Stimulated activated effector memory CD8-positive, alpha-beta T cell treated with anti-CD3 and anti-CD28 coated beads, Interleukin-12 subunit alpha, Interleukin-12 subunit beta, amount 100 ng/mL, for 72 hours (primary cell): ENCODE results near the gene SLC6A5.

Experiments used
- ATAC-seq: fragments of 150-1000 bp; cut with Tn5 transposase; 2 replicates; pipeline ENCODE4 v1.10.0; 2021
- DNase-seq, 2 donors: peaks; one replicate each; pipeline ENCODE4 v3.0.0; 2021 to 2022; ENCODE audit warnings: low spot score in 2 of 2
- H3K27ac Mint-ChIP-seq: one replicate; pipeline ENCODE4 v1.8.0; 2022; ENCODE audit warnings: mild to moderate bottlenecking, mixed read lengths
- H3K36me3 Mint-ChIP-seq: one replicate; pipeline ENCODE4 v1.8.0; 2022; ENCODE audit warnings: mild to moderate bottlenecking, mixed read lengths
- H3K4me1 Mint-ChIP-seq: one replicate; pipeline ENCODE4 v1.8.0; 2022; ENCODE audit warnings: mixed read lengths
- H3K4me3 Mint-ChIP-seq: one replicate; pipeline ENCODE4 v1.8.0; 2022; ENCODE audit warnings: mild to moderate bottlenecking, mixed read lengths
- H3K9me3 Mint-ChIP-seq: one replicate; pipeline ENCODE4 v1.8.0; 2022; ENCODE audit warnings: mixed read lengths

SLC6A5 gene

DNA sequence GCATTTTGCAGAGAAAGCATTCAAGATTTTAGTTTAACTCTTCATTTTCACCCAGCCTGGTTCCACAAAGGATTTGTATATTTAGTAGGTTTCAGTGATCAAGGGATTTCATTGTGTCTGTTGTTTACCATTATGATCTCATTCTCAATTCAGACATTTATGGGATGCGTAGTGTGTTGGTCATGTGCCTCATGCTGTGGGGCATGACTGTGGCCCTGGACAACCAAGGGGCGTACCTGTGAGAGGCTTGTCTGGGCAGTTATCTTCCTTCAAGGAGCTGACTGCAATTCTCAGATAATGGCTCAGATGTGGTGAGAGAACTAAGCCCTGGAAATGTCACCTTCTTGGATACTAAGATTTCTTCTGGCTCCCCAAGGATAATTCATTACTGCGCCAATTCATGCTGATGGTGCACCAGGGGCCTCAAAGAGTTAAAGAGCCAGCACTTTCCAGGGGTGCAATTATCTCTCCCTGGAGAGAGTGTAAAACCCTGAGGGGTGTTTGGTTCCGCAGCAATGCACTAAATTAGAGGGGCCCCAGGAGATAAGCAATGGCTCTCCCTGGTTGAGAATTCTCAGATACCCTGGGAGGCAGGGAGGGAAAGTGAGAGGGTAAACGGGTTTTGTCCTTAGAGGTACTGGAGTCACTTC lies 32.2 kb downstream of the SLC6A5 start:
- Mint-ChIP-seq H3K4me1 (no peaks in the 10 kb centered on the region), H3K9me3 (no peaks in the 10 kb centered on the region), H3K4me3 (no peak overlapping the region), H3K27ac (no peak overlapping the region), H3K36me3 (no peaks in the 10 kb centered on the region)
- ATAC-seq (no peak), DNase-seq (no peak)

DNA sequence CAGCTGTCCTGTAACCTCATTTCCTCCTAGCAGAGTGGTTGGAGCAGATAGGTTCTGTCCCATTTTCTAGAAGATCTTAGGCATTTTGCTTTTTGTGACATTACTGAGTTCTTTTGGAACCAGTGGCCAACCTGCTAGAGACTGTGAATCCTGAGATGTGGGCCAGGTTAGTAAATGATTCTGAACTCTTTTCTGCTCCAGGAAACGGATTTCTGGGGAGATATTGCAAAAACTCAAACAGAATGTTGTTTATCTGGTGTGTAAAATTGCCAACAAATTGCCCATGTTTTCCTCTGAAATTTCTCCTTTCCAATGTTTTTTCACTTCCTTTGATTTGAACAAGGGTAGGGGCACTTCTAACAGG lies 32.7 kb downstream of the SLC6A5 start:
- Mint-ChIP-seq H3K9me3 (no peaks in the 10 kb centered on the region), H3K27ac (no peak overlapping the region), H3K4me3 (no peak overlapping the region), H3K4me1 (no peaks in the 10 kb centered on the region), H3K36me3 (no peaks in the 10 kb centered on the region)
- DNase-seq (no peak), ATAC-seq (no peak)

DNA sequence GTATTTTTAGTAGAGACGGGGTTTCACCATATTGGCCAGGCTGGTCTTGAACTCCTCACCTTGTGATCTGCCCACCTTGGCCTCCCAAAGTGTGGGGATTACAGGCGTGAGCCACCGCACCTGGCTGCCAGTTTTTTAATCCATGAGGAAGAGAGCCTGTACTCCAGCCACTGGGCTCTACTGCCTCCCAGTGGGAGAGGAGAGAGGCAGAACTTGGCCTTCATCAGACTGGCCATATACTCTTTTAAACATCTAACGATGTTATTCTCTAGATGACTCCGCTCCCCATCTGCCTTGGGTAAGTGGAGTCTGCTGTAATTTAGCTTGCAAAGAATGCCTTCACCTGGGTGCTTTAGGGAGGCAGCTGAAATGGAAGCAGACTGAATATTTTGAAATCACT lies 34.6 kb downstream of the SLC6A5 start:
- no peaks in the 10 kb centered on the region for H3K4me1 Mint-ChIP-seq
- no peaks in the 10 kb centered on the region for H3K36me3 Mint-ChIP-seq
- H3K4me3 Mint-ChIP-seq: no peak overlapping the region
- ATAC-seq (no peak), DNase-seq (no peak)
- no peaks in the 10 kb centered on the region for H3K9me3 Mint-ChIP-seq
- H3K27ac Mint-ChIP-seq: no peak overlapping the region

DNA sequence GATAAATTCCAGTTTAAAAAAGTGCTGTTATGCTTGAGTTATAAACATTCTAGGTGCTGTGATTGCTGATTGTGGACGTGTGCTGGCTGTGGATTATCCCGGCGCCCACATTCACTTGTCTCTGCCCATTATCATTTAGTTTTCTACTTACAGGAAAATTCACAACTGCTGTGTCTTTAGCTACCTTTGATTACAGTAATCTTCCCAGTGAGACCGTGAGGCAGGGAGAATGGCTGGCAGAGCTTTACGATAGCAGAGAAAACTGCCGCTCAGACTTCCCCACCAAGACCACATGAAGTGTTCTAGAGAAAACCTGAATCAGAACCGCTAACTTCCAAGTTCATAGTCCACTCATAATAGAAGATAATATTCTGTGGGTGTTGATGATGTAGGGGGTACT lies 35.4 kb downstream of the SLC6A5 start:
- H3K9me3 Mint-ChIP-seq: no peaks in the 10 kb centered on the region
- ATAC-seq (no peak), DNase-seq (no peak)
- no peak overlapping the region for H3K27ac Mint-ChIP-seq
- no peak overlapping the region for H3K4me3 Mint-ChIP-seq
- H3K36me3 Mint-ChIP-seq: no peaks in the 10 kb centered on the region
- H3K4me1 Mint-ChIP-seq: no peaks in the 10 kb centered on the region

DNA sequence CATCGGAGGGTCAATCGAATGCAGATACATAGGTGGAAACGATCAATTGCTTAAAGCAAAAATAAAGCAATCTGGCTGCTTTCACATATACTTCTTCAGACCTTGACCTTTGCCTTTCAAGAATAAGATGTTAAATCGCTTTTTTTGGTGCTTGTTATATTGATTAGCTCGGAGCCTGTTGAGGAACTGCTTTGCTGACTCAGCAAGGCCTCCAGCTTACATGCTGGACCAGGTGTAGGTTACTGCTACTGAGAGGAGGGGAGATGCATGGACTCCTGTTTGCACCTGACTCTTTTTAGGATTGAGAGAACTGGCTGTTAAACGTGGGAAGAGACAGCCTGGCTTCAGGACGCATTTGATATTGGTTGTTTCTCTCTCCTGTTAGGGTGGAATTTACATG lies 38.7 kb downstream of the SLC6A5 start:
- H3K36me3 Mint-ChIP-seq: no peaks in the 10 kb centered on the region
- H3K4me1 Mint-ChIP-seq: no peaks in the 10 kb centered on the region
- no peak overlapping the region for H3K27ac Mint-ChIP-seq
- H3K4me3 Mint-ChIP-seq: no peak overlapping the region
- ATAC-seq (no peak), DNase-seq (no peak)
- H3K9me3 Mint-ChIP-seq: no peaks in the 10 kb centered on the region

DNA sequence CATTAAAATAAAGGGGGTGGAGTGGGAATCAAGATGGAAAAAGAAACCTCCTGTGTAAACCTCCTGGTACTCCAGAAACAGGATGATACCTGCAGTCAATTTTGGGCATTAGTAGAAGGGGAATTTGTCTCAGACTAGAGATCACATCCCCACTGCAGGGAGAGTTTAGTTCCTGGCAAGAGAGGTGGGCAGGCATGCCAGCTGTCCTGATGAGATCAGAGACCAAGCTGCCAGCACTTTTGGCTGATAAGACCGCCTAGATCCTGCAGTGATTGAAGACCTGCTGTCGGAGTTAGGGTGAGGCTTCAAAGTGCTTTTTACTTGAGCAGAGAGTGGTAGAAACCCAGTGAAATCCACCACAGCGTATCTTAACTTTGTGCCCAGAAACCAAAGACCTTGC lies 40.3 kb downstream of the SLC6A5 start:
- H3K36me3 Mint-ChIP-seq: no peaks in the 10 kb centered on the region
- no peaks in the 10 kb centered on the region for H3K9me3 Mint-ChIP-seq
- no peak overlapping the region for H3K27ac Mint-ChIP-seq
- ATAC-seq: no peak
- no peak for DNase-seq
- H3K4me1 Mint-ChIP-seq: no peaks in the 10 kb centered on the region
- H3K4me3 Mint-ChIP-seq: no peak overlapping the region

DNA sequence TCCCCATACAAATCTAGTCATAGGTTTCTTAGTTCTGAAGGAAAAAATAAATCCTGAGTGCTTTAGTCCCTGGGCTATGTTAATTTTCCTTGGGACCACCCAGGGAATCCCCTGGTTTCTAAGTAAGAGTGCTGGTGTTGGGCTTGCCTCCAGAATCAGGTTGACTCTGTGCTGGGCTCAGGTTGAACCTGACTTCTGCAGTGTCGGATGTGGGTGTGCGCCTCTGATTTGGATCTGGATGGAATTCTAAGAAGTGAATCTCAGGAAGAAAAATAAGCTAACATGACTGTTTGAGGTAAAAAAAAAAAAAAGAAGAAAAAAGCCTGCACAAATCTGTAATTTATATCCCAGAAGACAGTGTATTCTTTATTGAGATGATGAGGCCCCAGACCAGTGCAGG lies 41.0 kb downstream of the SLC6A5 start:
- Mint-ChIP-seq H3K27ac (no peak overlapping the region), H3K4me3 (no peak overlapping the region), H3K9me3 (no peaks in the 10 kb centered on the region), H3K4me1 (no peaks in the 10 kb centered on the region), H3K36me3 (no peaks in the 10 kb centered on the region)
- DNase-seq: no peak
- ATAC-seq: no peak

DNA sequence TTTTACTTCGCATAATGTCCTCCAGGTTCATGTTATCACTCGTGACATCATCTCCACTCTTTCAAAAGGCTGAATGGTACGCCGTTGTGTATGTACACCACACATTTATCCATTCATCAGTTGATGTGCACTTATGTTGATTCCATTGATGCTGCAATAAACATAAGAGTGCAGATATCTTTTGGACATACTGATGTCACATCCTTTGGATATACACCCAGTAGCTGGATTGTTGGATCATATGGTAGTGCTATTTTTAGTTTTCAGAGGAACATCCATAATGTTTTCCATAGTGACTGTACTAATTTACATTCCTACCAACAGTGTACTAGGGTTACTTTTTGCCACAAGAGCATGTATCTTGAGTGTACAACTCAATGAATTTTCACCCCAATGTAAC lies 45.0 kb downstream of the SLC6A5 start:
- no peaks in the 10 kb centered on the region for H3K36me3 Mint-ChIP-seq
- no peak for DNase-seq
- no peak overlapping the region for H3K27ac Mint-ChIP-seq
- no peaks in the 10 kb centered on the region for H3K4me1 Mint-ChIP-seq
- ATAC-seq: no peak
- no peak overlapping the region for H3K4me3 Mint-ChIP-seq
- H3K9me3 Mint-ChIP-seq: no peaks in the 10 kb centered on the region

DNA sequence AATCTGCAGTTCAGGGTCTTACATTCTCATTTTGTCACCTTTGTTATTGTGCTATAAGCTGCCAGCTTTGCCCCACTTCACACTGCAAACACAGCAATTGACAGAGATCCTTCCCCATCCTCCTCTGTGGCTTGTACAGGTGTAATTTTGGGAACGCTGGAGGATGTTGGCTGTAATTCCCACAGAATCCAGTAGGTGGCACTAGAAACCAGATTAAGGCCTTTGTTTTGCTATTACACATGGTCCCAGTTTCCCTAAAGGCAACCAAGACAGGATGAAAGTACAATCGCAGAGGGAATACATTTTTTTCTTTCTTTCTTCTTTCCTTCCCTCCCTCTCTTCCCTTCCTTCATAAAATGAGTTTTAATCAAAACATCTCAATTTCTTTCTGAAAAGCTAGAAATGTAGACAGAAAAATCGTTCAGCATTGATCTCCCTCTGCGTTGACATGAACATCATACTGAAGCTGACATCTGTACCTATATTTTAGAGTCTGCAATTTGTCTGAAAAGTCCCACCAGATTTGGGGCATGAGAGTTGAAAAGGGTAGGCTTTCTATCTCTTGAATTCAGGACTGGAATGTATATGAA lies 48.7 kb downstream of the SLC6A5 start:
- H3K9me3 Mint-ChIP-seq: no peaks in the 10 kb centered on the region
- H3K27ac Mint-ChIP-seq: no peak overlapping the region
- H3K4me3 Mint-ChIP-seq: no peak overlapping the region
- no peaks in the 10 kb centered on the region for H3K36me3 Mint-ChIP-seq
- no peaks in the 10 kb centered on the region for H3K4me1 Mint-ChIP-seq
- ATAC-seq (no peak), DNase-seq (peak; percentile 16 to 60)

DNA sequence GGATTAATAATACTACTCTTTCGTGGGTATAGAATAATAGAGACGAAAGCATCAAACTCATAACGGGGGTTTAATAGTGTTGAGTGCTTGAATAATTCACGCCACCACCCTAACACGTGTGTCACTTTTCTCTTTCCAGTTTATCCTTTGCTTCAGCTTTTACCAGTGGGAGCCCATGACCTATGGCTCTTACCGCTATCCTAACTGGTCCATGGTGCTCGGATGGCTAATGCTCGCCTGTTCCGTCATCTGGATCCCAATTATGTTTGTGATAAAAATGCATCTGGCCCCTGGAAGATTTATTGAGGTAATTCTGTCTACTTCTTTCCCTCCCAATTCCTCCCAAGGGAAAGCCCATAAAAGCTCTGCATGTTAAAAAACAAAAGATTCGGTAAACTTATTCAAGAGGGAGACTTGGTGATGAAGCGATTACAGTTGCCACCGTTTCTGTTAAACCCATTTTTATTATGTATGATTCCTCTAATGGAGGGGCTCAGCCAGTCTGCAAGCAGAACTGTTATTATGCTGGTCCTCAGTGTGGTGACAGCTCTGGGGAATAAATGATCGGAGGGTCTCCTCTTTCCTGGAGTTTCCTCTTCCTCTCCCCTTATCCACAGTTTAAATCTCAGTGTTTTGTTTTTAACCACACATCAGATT lies 52.9 kb downstream of the SLC6A5 start:
- DNase-seq (no peak), ATAC-seq (no peak)
- no peaks in the 10 kb centered on the region for H3K36me3 Mint-ChIP-seq
- no peak overlapping the region for H3K27ac Mint-ChIP-seq
- no peak overlapping the region for H3K4me3 Mint-ChIP-seq
- H3K4me1 Mint-ChIP-seq: no peaks in the 10 kb centered on the region
- H3K9me3 Mint-ChIP-seq: no peaks in the 10 kb centered on the region

DNA sequence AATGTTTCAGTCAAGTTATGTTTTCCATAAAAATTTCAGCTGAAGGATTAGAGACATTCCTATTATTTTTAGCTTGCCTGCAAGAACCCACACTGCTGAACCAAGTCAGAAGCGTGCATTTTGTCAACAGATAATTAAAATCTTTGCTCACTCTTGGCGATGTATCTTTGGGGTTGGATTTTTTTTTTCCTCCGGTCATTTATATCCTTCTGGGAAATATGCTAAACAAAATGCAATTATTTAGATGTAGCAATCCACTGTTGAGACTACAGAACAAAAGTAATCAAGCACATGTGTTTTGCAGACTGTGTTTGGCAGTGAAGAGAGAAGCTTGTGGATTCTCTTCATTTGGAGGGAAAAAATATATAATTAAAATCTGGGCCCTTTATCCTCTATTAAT lies 54.6 kb downstream of the SLC6A5 start:
- H3K4me3 Mint-ChIP-seq: no peak overlapping the region
- no peaks in the 10 kb centered on the region for H3K4me1 Mint-ChIP-seq
- no peaks in the 10 kb centered on the region for H3K9me3 Mint-ChIP-seq
- DNase-seq (no peak), ATAC-seq (no peak)
- no peak overlapping the region for H3K27ac Mint-ChIP-seq
- no peaks in the 10 kb centered on the region for H3K36me3 Mint-ChIP-seq

DNA sequence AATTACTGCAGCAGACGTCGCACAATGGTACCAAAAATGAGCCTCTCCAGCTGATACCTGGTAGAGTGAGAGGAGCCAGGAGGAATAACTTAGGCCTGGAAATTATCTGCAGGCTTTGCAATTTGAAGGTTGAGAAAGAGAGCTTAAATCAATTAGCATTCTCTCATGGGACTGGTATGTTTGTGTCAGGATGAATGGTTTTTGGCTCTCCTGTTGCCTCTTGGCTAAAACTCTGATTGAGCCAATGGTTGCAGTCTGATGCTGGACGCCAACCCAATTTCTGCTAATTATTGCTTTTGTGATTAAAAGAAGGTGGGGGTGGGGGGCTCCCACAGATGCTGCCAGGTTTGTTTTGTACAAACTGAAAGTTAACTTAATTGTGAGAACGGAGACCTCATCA lies 57.5 kb downstream of the SLC6A5 start:
- ATAC-seq (no peak), DNase-seq (no peak)
- Mint-ChIP-seq H3K27ac (no peak overlapping the region), H3K4me3 (no peak overlapping the region), H3K36me3 (no peaks in the 10 kb centered on the region), H3K4me1 (no peaks in the 10 kb centered on the region), H3K9me3 (no peaks in the 10 kb centered on the region)

DNA sequence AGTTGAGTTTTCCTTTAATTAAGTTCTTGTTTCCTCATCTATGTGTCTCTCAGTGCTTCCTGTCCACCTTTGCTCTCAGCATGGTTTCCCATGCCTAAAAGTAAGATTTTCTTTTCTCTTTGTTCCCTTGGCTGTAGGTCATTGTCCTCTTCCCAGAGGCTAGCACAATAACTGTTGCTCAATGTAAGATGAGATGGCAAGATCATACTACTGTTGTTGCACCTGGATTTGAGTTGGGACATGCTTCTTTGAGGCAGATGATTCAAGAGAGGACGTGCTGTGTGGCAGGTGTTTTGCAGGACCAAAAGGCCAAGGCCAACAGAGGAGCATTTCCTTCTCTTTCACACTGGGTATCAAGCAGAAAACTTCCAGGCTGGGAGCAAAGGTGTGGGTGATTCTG lies 58.7 kb downstream of the SLC6A5 start:
- no peaks in the 10 kb centered on the region for H3K4me1 Mint-ChIP-seq
- H3K4me3 Mint-ChIP-seq: no peak overlapping the region
- H3K36me3 Mint-ChIP-seq: no peaks in the 10 kb centered on the region
- no peak for DNase-seq
- ATAC-seq: no peak
- H3K27ac Mint-ChIP-seq: no peak overlapping the region
- H3K9me3 Mint-ChIP-seq: peaks cover 3% of the 10 kb centered on the region

DNA sequence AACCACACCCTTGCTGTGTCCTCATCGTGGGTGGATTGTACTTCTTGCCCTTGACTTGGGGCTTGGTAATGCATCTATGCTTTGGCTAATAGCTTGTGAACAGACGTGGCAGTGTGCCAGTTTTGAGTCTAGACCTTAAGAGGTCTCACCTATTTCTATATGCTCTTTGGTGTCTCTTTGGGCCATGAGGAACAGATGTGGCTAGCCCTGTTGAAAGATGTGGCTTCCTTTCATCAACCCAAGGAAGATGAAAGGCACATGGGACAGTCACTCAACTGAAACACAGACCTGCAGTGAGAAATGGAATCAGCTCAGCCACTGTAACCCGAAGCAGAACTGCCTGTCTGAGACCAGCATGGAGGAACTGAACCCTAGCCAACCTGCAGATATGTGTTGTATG lies 62.0 kb downstream of the SLC6A5 start:
- no peaks in the 10 kb centered on the region for H3K4me1 Mint-ChIP-seq
- no peak overlapping the region for H3K27ac Mint-ChIP-seq
- H3K9me3 Mint-ChIP-seq: peaks cover 3% of the 10 kb centered on the region
- no peak for ATAC-seq
- DNase-seq: no peak
- H3K4me3 Mint-ChIP-seq: no peak overlapping the region
- H3K36me3 Mint-ChIP-seq: no peaks in the 10 kb centered on the region

DNA sequence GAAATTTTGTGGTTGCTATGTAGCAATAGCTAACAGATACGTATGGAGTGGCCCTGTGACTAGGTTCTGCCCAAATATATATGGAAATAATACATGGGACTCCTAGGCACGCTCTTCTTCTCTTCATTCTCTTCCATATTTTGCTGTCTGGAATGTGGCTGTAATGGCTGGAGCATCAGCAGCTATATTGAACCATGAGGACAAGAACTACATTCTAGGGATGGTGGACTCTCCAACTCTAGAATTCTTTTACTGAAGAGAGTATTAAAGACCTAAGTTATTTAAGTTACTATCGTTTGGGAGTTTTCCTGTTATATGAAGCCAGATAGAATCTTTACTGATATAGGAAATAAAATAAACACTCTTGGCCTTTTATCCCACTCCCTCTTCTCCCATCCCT lies 62.4 kb downstream of the SLC6A5 start:
- Mint-ChIP-seq H3K27ac (no peak overlapping the region), H3K9me3 (peaks cover 3% of the 10 kb centered on the region), H3K4me1 (no peaks in the 10 kb centered on the region), H3K36me3 (no peaks in the 10 kb centered on the region), H3K4me3 (no peak overlapping the region)
- no peak for DNase-seq
- no peak for ATAC-seq

DNA sequence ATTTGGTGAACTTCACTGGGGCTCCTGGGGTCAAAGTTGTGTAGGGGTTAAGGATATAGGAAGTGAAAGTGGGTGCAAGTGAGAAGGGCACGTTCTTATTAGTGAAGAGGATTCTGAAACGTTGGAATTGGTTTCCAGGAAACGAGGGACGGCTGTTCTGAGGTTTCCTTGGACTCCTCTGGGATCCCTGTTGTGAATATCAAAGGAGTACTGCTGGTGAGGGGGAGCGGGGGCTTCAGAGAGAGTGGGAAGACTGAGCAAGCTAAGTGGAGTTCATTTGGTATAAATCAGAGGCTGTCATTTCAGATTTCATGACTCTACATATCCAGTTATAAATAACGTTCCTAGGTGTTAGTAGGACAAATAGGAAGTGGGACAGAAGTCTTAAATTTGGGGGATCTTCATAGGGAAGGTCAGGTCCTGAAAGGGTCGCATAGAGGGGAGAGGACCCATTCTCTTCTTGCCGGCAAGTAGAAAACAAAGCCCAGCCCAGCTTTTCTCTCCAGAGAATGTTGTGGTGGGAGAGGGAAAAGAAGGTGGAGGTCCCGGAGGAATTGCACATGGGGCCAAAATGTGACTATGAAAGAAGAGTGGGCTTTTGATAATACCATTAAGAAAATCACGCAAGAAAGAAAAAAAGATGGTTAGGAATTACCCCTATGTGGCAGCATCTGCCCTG lies 68.9 kb downstream of the SLC6A5 start:
- Mint-ChIP-seq H3K9me3 (no peaks in the 10 kb centered on the region), H3K4me3 (no peak overlapping the region), H3K36me3 (no peaks in the 10 kb centered on the region), H3K27ac (no peak overlapping the region), H3K4me1 (peaks cover 12% of the 10 kb centered on the region)
- DNase-seq: no peak
- ATAC-seq: no peak
